HepG2 (cell line): ENCODE results near the gene TRIM44. TPM values are rescaled to one million over a fixed set of nuclear protein-coding genes. Genes with fewer than 3 reads are reported as not detected.

Experiments used
- ATAC-seq: fragments of 200-7000 bp; cut with Tn5 transposase; 3 replicates; pipeline ENCODE4 v1.9.1; 2020; ENCODE audit warnings: mild to moderate bottlenecking, moderate library complexity
- BruUV-seq: library from RNA; stranded (reverse); fragments of 400-500 nt; replicated peaks from 2 replicates; lab custom pipeline; 2021; lab: Mats Ljungman, UMichigan
- CTCF ChIA-PET: fragments of 300-600 bp; formaldehyde crosslinking; extraction: SDS; loops from one replicate; lab custom pipeline; 2021; ENCODE audit warnings: low total read pairs, inconsistent platforms, low intra/inter-chr PET ratio; lab: Yijun Ruan, JAX
- POLR2A ChIA-PET: fragments of 350-600 bp; sonication (Branson Sonifier 250); formaldehyde crosslinking; loops from one replicate; lab custom pipeline; 2020; ENCODE audit warnings: antibody characterized with exemption, inconsistent platforms; lab: Yijun Ruan, JAX
- DNase-seq: peaks from one replicate; pipeline ENCODE4 v3.0.0-alpha.2; 2015; ENCODE audit warnings: low spot score
- FAIRE-seq: peaks from 3 replicates; lab custom pipeline; 2011; peaks lifted over from hg19 to GRCh38; lab: Jason Lieb, UNC
- H2AFZ ChIP-seq: one replicate; pipeline ENCODE4 v1.6.1; 2011; ENCODE audit warnings: low read length, inconsistent platforms
- H3K27ac ChIP-seq: fragments of 300-600 bp; 3 replicates; pipeline ENCODE4 v1.8.0; 2011; ENCODE audit warnings: mixed run types, mild to moderate bottlenecking, mixed read lengths, low read length, inconsistent platforms; ENCODE audit not compliant: insufficient read depth; ENCODE audit errors: extremely low read length
- H3K27me3 ChIP-seq, 2 experiments: fragments of 200-600 bp in 1 of 2; 2 replicates in 1 of 2; 3 replicates in 1 of 2; pipeline versions ENCODE4 v1.6.0 to v1.8.0; 2011; ENCODE audit warnings: low read length in 2 of 2, mild to moderate bottlenecking in 2 of 2, moderate library complexity in 2 of 2, inconsistent platforms in 1 of 2; ENCODE audit not compliant: insufficient read depth in 2 of 2, control insufficient read depth in 1 of 2
- H3K36me3 ChIP-seq, 2 experiments: fragments of 200-600 bp in 1 of 2; replicated peaks in 1 of 2; 2 replicates in 1 of 2; 3 replicates in 1 of 2; pipeline versions ENCODE4 v1.5.1 to v1.8.0; 2011; ENCODE audit warnings: low read length in 2 of 2, inconsistent platforms in 1 of 2; ENCODE audit not compliant: insufficient read depth in 2 of 2, control insufficient read depth in 1 of 2
- H3K4me1 ChIP-seq: 2 replicates; pipeline ENCODE4 v1.5.1; 2012; ENCODE audit warnings: low read length, inconsistent platforms; ENCODE audit not compliant: insufficient read depth
- H3K4me2 ChIP-seq: 2 replicates; pipeline ENCODE4 v1.6.0; 2011; ENCODE audit warnings: low read depth, low read length, inconsistent platforms
- H3K4me3 ChIP-seq, 3 experiments: fragments of 200-600 bp in 1 of 3; sonication (generic), shearing (Covaris generic) in 1 of 3; replicated peaks in 1 of 3; 2 replicates each; pipeline ENCODE4 v1.5.1; 2011 to 2016; ENCODE audit warnings: low read length in 3 of 3, inconsistent platforms in 2 of 3, low read depth in 2 of 3, mild to moderate bottlenecking in 2 of 3, control low read depth in 1 of 3, mixed read lengths in 1 of 3; ENCODE audit not compliant: insufficient read depth in 1 of 3
- H3K79me2 ChIP-seq: one replicate; pipeline ENCODE4 v1.6.1; 2011; ENCODE audit warnings: low read length, inconsistent platforms; ENCODE audit not compliant: insufficient read depth
- H3K9ac ChIP-seq: 2 replicates; pipeline ENCODE4 v1.6.0; 2011; ENCODE audit warnings: mild to moderate bottlenecking, low read depth, low read length, inconsistent platforms; ENCODE audit not compliant: insufficient read depth
- H3K9me3 ChIP-seq: 2 replicates; pipeline ENCODE4 v1.5.1; 2012; ENCODE audit warnings: mild to moderate bottlenecking, low read length
- H4K20me1 ChIP-seq: 2 replicates; pipeline ENCODE4 v1.6.0; 2011; ENCODE audit warnings: inconsistent platforms, mild to moderate bottlenecking, low read length, moderate library complexity; ENCODE audit not compliant: insufficient read depth
- AHDC1 ChIP-seq: sonication (generic); formaldehyde crosslinking; IDR thresholded peaks from 2 replicates; pipeline ENCODE4 v1.5.1; 2020; ENCODE audit warnings: mild to moderate bottlenecking, missing genetic modification reagents, borderline replicate concordance
- ARID3A ChIP-seq: IDR thresholded peaks from 2 replicates; pipeline ENCODE4 v1.6.1; 2012; ENCODE audit warnings: low read depth, low read length, improper control_type of control experiment
- HOXA3 ChIP-seq: sonication (generic); formaldehyde crosslinking; IDR thresholded peaks from 2 replicates; pipeline ENCODE4 v1.5.0; 2020; ENCODE audit warnings: missing genetic modification reagents
- NFIC ChIP-seq: IDR thresholded peaks from 2 replicates; pipeline ENCODE4 v1.6.1; 2012; ENCODE audit warnings: mild to moderate bottlenecking, low read length, inconsistent platforms
- SMARCC2 ChIP-seq: fragments of 450-650 bp; IDR thresholded peaks from 2 replicates; pipeline ENCODE4 v1.6.1; 2017; ENCODE audit warnings: antibody characterized with exemption, mild to moderate bottlenecking
- TSC22D2 ChIP-seq: sonication (generic); formaldehyde crosslinking; IDR thresholded peaks from 2 replicates; pipeline ENCODE4 v1.5.1; 2020; ENCODE audit warnings: missing genetic modification reagents, mild to moderate bottlenecking, borderline replicate concordance
- ZBTB34 ChIP-seq: sonication (generic); formaldehyde crosslinking; IDR thresholded peaks from 2 replicates; pipeline ENCODE4 v1.8.0; 2022; ENCODE audit warnings: mild to moderate bottlenecking, missing genetic modification reagents
- ZNF34 ChIP-seq: sonication (generic); formaldehyde crosslinking; IDR thresholded peaks from 2 replicates; pipeline ENCODE4 v1.4.0; 2020; ENCODE audit warnings: mild to moderate bottlenecking, missing genetic modification reagents, borderline replicate concordance
- WGBS: methylation state at CpG from one replicate; pipeline ENCODE4 v1.1.6; 2017; ENCODE audit warnings: low lambda C conversion rate; 5-methylcytosine and 5-hydroxymethylcytosine counted together
- in situ Hi-C: cut with HindIII; loops from 2 replicates; pipeline ENCODE4 v1.10.0; 2017; ENCODE audit warnings: low pct_unique_long_range_greater_than_20kb; ENCODE audit not compliant: extremely low pct_ligation_motif_present
- intact Hi-C: fragments of 100-400 bp; cut with micrococcal nuclease; formaldehyde crosslinking; loops from one replicate; pipeline ENCODE4 v1.10.0; 2022; ENCODE audit not compliant: unreplicated experiment
- polyA plus RNA-seq, 8 experiments: library from polyadenylated mRNA; depleted of rRNA in 3 of 8; stranded (reverse) in 7 of 8; unstranded in 1 of 8; fragments of >200 nt; fragmentation: Illumina TruSeq in 4 of 8; extraction: Trizol in 4 of 8; gene quantifications; 2 replicates each; pipeline versions ENCODE4 v1.2.1 to v1.2.3, GENCODE V29; 2011 to 2016; ENCODE audit warnings: low read depth in 4 of 8, missing spikeins in 1 of 8, mixed read lengths in 1 of 8; ENCODE audit not compliant: insufficient read depth in 1 of 8
- total RNA-seq, 5 experiments: library from RNA; depleted of rRNA; stranded (reverse); fragments of >200 nt; fragmentation: Illumina TruSeq; extraction: Trizol; gene quantifications; 2 replicates each; pipeline ENCODE4 v1.2.3, GENCODE V29; 2016; ENCODE audit warnings: low read depth in 1 of 5
- TF ChIP-seq, protein P1 (sequence below): sonication (generic); formaldehyde crosslinking; IDR thresholded peaks from 2 replicates; pipeline ENCODE4 v1.4.0; 2020; ENCODE audit warnings: missing genetic modification reagents
- TF ChIP-seq, protein P2 (sequence below): sonication (generic); formaldehyde crosslinking; IDR thresholded peaks from 2 replicates; pipeline ENCODE4 v1.5.1; 2020; ENCODE audit warnings: missing genetic modification reagents, mild to moderate bottlenecking, borderline replicate concordance

Gene TRIM44
- total and polyA plus RNA-seq, 2 of the 13 experiments (the other 11 are each of a cell fraction or from before 2014, with no cell fraction given) = 22.7 to 50.3 TPM

- FAIRE-seq = no peak
- H3K4me2 ChIP-seq = no peak overlapping the region
- ChIA-PET CTCF (no interaction called here), POLR2A (interaction anchor here (0.8 kb wide), 1 partner anchor 15 kb away, joined by 3 read pairs; no protein-coding TSS in a partner anchor)
- no peaks in the 10 kb centered on the region for H4K20me1 ChIP-seq
- H3K9ac ChIP-seq = no peak overlapping the region
- WGBS = 97% methylated on average over 3 of the region's 3 CpGs
- no peak for TF ChIP-seq ZNF34 (CRISPR knock-in tag)
- TF ChIP-seq SMARCC2 = no peak
- TF ChIP-seq, protein P1, sequence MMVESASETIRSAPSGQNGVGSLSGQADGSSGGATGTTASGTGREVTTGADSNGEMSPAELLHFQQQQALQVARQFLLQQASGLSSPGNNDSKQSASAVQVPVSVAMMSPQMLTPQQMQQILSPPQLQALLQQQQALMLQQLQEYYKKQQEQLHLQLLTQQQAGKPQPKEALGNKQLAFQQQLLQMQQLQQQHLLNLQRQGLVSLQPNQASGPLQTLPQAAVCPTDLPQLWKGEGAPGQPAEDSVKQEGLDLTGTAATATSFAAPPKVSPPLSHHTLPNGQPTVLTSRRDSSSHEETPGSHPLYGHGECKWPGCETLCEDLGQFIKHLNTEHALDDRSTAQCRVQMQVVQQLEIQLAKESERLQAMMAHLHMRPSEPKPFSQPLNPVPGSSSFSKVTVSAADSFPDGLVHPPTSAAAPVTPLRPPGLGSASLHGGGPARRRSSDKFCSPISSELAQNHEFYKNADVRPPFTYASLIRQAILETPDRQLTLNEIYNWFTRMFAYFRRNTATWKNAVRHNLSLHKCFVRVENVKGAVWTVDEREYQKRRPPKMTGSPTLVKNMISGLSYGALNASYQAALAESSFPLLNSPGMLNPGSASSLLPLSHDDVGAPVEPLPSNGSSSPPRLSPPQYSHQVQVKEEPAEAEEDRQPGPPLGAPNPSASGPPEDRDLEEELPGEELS (CRISPR knock-in tag) = no peak
- no peak for TF ChIP-seq HOXA3 (CRISPR knock-in tag)
- TF ChIP-seq TSC22D2 (CRISPR knock-in tag) = no peak
- TF ChIP-seq, protein P2, sequence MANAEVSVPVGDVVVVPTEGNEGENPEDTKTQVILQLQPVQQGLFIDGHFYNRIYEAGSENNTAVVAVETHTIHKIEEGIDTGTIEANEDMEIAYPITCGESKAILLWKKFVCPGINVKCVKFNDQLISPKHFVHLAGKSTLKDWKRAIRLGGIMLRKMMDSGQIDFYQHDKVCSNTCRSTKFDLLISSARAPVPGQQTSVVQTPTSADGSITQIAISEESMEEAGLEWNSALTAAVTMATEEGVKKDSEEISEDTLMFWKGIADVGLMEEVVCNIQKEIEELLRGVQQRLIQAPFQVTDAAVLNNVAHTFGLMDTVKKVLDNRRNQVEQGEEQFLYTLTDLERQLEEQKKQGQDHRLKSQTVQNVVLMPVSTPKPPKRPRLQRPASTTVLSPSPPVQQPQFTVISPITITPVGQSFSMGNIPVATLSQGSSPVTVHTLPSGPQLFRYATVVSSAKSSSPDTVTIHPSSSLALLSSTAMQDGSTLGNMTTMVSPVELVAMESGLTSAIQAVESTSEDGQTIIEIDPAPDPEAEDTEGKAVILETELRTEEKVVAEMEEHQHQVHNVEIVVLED = no peak
- TF ChIP-seq ARID3A = no peak
- no peak for TF ChIP-seq ZBTB34 (CRISPR knock-in tag)
- no peak for TF ChIP-seq NFIC
- TF ChIP-seq AHDC1 (CRISPR knock-in tag) = no peak
- no peak overlapping the region for H2AFZ ChIP-seq
- H3K27ac ChIP-seq = no peak overlapping the region
- no TSS peak for BruUV-seq
- no peaks in the 10 kb centered on the region for H3K27me3 ChIP-seq
- no peaks in the 10 kb centered on the region for H3K9me3 ChIP-seq
- no peak overlapping the region for H3K4me3 ChIP-seq
- no peak for ATAC-seq
- no peaks in the 10 kb centered on the region for H3K4me1 ChIP-seq
- peaks cover 0 to 2% of the 10 kb centered on the region in 2 experiments; a peak in 4 of 5 replicates for H3K36me3 ChIP-seq
- no peak for DNase-seq
- intact Hi-C loops (no loop called here), in situ Hi-C loops (no loop called here)
- no peaks in the 10 kb centered on the region for H3K79me2 ChIP-seq
Observed at GRCh38 chr11:35796562-35796961, 134.0 kb downstream of the TRIM44 start.
